ENCODE measurements around the gene THRAP3.
"Not testable (repeated sequence)": the region's sequence is repeated elsewhere in the genome, so short reads cannot be mapped to it uniquely, and the experiment has no call there.

Gene THRAP3

DNA sequence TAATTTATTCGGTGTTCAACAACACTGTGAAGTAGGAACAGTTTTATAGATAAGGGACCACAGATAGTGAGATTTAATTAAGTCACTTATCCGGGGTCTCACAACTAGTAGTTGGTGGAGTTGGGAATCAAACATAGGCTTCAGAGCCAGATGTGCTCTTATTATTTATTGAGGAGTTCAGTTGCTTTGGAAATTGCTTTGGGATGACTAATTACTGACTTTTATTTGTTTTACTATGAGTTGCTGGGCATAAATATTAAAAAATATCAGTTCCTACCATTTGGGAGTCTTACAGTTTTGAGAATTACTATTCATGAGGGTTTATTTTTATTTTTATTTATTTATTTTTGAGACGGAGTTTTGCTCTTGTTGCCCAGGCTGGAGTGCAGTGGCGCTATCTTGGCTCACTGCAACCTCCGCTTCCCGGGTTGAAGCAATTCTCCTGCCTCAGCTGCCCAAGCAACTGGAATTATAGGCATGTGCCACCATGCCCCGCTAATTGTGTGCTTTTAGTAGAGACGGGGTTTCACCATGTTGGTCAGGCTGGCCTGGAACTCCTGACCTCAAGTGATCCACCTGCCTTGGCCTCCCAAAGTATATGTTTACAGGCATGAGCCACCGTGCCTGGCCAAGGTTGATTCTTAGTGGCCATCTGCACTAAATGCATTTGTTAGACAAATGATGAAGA is 27.7 kb downstream of the THRAP3 start:
- DNase-seq: no peak

DNA sequence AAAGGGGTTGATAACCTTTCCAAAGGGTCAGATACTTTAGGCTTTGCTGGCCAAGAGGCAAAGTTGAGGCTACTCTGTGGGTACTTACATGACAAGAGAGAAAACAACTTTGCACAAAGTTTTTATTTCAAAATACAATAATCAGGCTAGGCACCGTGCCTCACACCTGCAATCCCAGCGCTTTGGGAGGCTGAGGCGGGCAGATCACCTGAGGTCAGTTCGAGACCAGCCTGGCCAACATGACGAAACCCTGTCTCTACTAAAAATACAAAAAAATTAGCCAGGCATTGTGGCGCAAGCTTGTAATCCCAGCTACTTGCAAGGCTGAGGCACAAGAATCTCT is 28.2 kb downstream of the THRAP3 start:
- DNase-seq: not testable (repeated sequence)

DNA sequence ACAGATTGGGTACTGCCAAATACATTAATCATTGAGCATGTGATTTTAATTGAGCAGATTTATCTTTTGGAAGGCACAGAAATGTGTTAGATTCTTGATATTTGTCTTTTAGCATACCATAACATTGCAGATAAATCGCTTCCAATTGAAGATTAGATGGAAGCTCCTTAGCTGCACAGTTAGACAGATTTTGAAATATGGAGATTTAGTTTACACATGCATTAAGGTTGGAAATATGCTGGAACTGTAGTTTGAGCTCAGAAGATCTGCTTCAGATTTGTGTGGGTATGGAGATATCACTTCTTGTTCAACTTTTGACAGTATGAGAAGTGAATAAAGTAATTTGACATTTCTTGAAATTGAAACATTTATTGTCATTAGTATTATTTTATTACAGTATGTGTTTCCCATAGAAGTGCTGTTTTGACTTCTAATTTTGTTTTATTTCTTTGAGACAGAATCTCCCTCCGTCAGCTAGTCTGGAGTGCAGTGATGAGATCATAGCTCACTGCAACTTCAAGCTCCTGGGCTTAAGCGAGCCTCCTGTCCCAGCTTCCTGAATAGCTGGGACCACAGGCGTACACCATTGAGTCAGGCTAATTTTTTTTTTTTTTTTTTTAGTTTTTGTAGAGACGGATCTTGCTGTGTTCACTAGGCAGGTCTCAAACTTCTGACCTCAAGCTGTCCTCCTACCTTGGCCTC is 29.1 kb downstream of the THRAP3 start:
- no peak for DNase-seq

DNA sequence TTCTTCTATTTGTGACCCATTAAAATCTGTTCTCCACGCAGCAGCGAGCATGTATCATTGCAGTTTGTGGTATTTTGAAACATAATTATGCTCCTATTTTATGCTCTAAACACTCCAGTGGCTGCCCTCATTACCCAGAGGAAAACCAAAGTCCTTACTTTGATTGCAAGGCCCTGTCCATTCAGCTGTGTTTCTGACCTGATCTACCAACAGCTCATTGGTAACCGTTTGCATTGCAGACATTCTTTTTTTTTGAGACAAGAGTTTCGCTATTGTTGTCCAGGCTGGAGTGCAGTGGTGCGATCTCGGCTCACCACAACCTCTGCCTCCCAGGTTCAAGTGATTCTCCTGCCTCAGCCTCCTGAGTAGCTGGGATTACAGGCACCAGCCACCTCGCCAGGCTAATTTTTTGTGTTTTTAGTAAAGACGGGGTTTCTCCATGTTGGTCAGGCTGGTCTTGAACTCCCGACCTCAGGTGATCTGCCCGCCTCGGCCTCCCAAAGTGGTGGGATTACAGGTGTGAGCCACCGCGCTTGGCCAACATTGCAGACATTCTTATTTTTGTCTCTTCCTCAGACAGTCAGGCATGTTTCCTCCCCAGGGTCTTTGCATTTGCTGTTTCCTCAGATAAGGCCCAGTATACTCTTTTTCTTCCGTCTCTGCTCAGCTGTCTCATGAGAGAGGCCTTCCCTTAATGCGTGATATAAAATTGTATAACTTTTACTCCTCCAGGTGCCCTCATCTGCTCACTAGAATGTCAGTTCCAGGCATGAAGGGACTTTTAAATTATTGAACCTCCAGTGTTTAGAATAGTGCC is 32.5 kb downstream of the THRAP3 start:
- no peak for DNase-seq

DNA sequence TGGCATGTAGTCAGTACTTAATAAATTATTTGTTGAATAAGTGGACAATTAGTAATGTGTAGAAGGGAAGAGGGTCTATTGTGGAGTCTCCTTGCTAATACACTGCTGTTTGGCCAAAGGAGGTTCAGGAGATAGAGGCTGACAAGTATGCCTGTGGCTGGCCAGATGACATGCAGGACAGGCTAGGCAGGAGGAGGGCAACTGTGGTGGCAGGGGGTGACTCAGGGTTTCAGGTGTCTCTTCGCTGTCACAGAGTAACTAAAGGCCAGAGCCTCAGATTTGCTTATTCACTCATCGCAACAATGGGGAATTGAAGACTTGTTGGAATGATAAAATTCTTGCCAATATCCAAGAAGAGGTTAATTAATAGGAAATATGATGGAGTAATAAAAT is 33.1 kb downstream of the THRAP3 start:
- no peak for DNase-seq

DNA sequence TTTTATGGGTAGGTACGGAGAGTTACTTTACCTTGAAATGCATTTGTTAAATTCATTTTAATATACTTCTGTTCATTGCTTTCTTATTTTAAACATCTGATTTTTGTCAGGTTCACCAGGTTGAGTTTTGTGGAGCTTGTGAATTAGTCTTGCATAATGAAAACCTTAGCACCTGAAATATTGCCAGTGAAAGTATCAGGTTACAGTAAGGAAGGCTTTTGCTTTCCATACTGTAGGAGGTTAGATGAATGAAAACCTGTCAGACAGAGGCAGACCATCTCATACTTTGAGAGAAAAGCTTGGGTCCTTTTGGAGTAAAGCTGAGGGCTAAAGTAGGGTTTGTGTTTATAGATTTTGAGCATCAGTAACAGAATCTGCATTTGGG is 34.7 kb downstream of the THRAP3 start:
- no peak for DNase-seq

DNA sequence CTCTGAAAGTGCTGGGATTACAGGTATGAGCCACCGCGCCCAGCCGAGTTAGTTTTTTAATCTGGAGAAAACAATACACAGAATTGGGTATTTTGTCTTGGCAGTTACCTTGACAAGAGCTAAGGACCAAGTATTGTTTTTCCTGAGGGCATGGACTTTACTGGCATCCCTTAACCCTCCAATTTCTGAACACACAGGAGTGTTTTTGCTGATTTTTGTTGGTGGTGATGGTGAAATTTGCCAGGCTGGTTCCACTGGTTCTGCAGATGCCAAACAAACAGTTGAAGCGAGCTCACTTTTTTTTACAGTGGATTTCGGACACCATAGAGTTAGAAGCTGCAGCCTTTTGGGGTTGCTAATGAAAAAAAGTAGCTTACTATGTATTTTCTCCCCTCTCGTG is 44.7 kb downstream of the THRAP3 start:
- no peak for DNase-seq

DNA sequence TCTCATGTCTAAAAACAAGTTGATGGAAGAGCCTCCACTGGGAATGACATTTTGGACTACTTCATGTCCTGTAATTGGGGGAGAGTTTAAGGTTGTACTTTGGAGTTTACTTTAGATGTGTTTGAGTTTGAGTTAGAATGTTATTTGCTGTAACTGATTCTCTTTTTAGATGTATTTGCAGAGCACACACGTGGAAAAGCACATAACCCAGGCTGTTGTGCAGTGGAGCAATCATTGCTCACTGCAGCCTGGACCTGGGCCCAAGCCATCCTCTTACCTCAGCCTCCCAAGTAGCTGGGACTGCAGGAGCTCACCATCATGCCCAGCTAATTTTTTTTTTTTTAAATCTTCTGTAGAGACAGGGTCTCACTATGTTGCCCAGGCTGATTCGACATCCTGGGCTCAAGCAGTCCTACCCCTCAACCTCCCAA is 45.2 kb downstream of the THRAP3 start:
- DNase-seq: no peak

DNA sequence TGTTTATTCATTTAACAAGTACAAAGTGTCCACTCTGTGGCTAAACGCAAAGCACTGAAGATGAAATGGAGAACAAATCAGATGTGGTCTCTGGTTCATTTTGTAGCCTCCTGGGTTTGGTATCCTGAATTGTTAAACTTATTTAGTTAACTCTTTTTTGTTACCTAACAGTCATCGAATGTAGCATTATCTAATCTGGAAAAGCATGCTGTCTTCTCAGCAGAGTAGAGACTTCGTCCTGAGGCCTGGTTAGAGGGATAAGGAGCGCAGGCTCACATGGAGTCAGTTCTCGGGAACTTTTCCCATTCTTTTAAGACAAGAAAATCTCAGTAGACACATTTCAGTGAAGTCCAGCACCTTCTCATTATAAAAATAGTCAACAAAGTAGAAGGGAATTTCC is 48.8 kb downstream of the THRAP3 start:
- DNase-seq: no peak

DNA sequence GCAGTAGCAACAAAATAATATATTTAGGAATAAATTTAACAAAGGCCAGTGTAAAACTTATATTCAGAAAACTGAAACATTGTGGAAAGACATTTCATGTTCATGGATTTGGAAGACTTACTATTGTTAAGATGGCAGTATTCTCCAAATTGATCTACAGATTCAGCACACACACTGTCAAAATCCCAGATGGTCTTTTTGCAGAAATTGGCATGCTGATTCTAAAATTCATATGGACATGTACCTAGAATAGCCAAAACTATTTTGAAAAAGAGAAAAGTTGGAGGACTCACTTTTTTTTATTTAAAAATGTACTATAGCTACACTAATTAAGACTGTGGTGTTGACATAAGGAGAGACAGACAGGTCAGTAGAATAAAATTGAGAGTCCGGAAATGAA is 50.0 kb downstream of the THRAP3 start:
- no peak for DNase-seq

DNA sequence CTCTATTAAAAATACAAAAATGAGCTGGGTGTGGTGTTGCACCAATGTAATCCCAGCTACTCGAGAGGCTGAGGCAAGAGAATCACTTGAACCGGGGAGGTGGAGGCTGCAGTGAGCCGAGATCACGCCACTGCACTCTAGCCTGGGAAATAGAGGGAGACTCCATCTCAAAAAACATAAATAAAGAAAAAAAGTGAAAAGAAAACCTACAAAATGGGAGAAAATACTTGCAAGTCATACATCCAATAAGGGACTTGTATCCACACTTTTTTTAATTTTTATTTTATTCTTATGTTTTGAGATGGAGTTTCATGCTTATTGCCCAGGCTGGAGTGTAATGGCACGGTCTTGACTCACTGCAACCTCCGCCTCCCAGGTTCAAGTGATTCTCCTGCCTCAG is 52.4 kb downstream of the THRAP3 start:
- no peak for DNase-seq

DNA sequence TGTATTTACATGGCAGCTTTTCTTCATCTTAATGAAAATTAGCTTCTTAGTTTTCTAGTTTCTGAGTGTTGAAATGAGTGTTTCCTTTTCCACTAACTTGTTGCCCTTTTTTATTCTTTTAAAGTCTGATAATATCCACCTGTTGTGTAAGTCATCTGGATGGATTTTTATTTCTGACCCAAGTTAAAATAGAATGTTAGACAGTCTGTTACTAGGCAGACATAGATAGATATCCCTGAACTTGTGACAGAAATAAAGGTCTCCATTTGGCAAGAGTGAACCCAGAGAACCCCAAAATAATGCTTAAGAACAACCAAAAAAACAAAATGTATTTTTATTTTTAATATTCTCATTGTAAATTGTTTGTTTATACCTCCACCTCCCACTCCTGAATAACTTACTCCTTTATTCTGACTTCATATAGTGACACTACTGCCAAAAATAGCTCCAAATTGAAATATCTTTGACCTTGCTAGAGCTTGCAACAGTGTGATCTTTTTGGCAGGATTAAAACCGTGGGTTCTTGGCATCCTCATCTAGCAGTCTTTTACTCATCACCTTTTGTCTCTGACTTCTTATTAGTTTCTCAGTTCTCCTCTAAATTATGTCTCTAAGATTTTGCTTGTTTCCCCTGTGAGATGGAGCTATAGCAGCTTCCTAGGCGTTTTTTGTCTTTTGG is 55.0 kb downstream of the THRAP3 start:
- peak; percentile 35 for DNase-seq

DNA sequence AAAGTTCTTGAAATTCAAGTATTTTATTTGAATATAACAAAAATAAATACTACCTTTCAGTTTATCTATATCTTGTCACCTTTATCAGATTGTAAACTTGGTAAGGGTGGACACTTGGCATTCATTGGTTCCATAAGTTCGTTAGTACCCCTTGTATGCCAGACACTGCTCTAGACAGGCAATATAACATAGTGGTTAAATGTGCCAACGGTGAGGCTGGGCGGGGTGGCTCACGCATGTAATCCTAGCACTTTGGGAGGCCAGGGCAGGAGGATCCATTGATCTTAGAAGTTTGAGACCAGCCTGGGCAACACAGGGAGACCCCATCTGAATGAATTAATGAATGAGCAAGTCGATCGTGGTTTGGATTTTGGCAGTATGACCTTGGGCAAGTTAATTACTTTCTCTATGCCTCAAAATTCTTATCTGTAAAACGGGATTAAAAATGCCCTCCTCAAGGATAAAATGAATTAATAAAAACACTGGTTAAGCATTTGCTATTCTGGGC is 55.6 kb downstream of the THRAP3 start:
- no peak for DNase-seq

DNA sequence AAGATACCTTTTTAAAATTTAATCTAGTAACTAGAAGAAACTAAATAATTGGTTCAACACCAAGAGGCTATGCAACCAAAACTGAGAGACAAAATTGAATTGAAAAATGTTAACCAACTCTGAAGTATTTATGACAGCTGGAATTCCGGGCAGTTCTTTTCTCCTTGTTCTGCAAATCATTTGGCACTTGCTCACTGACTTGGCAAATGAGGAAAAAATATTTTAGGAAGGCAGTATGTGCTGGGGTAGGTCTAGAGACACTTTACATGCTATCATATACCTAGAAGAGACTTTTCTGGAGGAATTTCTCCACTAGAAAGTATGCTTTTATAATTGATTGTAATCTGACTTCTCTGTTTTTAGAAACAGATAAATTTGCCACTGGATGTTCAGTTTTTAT is 59.8 kb downstream of the THRAP3 start:
- no peak for DNase-seq

DNA sequence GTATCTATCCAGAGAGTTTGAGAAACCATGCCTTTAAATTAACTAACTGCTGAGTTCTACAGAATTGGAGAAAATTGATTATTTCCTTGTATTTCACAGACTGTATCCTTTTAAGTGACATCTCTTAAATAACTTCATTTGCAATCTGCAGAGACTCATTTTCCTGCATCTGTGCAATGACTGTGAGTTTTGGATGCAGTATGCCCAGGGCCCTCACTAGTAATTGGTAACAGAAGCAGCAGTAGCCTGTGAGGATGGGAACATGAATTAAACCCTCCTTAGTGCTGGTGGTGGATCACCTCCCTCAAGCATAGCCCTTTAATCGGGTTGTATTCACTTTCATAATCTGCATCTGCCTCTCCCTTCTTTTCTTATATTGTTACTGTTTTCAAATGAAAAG is 60.3 kb downstream of the THRAP3 start:
- DNase-seq: no peak

DNA sequence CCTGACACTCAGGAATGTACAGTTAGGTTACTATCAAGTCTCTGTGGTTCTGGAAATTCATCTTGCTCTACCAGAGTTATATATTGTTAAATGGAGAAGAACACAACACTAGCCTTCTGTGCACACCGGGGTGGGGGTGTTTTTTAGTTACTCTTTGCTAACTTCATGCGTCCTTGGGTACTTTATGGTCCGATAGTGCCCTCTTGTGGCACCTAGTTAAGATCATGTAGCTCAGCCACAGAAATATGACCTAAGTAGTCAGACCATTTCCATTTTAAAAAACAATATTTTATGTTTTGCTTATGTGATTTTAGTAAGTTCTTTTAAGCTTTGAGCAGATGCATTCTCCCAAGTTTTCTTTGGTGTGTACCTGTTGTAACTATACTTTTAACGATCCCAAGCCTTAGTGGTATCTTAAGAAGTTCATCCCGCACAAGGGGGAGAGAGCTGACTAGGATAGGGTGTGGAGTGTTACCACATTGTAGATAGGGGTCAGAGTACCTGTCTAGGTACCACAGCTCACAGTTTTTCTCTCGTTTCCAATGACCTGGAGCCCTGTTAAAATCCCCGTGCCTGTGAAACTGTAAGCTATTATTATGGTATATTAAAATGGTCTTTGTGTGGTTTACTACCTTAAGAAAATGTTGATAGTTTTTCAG is 61.3 kb downstream of the THRAP3 start:
- DNase-seq: peak; percentile 66

DNA sequence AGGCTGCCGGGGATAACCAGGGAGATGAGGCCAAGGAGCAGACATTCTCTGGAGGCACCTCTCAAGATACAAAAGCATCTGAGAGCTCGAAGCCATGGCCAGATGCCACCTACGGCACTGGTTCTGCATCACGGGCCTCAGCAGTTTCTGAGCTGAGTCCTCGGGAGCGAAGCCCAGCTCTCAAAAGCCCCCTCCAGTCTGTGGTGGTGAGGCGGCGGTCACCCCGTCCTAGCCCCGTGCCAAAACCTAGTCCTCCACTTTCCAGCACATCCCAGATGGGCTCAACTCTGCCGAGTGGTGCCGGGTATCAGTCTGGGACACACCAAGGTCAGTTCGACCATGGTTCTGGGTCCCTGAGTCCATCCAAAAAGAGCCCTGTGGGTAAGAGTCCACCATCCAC is 62.6 kb downstream of the THRAP3 start:
- DNase-seq: no peak

DNA sequence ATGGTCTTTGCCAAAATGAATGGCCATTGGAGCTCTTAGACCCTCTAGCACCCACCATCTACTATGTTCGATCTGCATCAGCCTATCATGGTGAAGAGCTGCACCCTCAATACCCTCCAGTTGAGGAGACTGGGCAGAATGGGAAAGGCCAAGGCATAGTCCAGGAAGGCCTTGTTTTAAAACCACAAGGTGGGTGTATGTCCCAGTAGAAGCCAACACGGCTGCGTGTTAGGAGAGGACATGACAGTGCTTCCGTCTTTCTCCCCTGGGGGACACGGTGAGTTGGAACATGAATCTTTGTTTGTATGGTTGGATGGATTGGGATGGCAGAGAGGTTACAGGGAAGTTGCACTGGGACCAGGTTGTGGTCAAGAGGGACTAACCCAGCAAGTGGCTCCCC is 63.4 kb downstream of the THRAP3 start:
- DNase-seq: no peak

DNA sequence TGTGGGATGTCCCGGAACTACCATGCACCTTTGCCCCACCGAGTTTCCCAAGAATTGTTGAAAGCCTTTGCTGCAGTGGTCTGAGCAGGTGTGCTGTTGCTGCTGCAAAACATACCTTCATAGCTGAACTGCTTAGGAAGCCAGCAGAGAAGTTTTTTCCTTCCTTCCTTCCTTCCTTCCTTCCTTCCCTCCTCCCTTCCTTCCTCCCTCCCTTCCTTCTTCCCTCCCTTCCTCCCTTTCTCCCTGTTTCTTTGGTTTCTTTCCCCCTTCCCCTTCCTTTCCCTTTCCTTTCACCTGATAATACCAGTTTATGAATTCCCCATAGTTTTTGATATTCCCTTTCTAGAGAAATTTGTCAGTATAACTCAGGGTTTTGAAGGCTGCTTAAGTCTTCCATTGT is 71.1 kb downstream of the THRAP3 start:
- DNase-seq: no peak

DNA sequence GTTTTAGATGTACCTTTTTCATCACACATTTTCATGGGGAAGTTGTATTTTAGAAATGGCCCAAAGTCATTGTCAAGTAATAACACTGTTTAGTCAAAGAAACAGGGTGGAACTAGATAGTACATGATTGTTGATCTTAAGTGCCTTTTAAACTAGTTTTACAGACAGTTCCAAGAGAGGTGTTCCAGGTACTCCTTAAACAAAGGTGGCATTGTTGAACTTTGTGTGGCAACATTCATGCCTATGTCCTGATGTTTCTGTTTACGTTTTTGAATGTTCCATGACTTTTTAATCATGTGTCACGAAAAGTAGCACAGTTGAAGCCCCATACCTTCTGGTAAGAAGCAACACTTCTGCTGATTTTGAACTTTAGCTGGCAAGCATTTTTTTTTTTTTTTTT is 72.8 kb downstream of the THRAP3 start:
- no peak for DNase-seq

DNA sequence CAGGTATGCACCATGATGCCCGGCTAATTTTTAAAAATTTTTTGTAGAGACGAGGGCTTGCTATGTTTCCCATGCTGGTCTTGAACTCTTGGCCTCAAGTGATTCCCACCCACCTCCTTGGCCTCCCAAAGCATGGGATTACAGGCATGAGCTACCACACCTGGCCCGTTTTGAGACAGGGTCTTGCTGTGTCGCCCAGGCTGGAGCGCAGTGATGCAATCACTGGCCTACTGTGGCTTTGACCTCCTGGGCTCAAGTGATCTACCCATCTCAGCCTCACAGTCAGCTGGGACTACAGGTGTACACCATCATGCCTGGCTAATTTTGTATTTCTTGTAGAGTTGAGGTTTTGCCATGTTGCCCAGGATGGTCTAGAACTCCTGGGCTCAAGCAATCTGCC is 74.4 kb downstream of the THRAP3 start:
- no peak for DNase-seq

DNA sequence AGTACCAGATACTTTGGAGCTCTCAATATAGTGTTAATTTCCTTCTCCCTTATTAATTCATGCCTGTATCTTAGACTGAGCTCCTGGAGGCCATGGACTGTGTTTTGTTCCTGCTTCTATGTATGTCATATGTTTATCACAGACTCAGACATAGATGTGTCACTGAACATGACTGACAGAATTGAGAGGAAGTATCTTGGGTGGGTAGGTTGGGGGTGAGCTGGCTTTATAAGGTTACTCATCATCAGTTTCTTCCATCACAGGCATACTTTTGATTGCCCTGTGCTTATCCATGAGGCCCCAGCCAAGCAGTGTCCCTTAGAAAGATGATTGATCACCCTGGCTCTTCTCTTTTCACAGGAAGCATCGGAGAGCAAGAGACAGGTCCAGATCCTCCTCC is 76.3 kb downstream of the THRAP3 start:
- no peak for DNase-seq

DNA sequence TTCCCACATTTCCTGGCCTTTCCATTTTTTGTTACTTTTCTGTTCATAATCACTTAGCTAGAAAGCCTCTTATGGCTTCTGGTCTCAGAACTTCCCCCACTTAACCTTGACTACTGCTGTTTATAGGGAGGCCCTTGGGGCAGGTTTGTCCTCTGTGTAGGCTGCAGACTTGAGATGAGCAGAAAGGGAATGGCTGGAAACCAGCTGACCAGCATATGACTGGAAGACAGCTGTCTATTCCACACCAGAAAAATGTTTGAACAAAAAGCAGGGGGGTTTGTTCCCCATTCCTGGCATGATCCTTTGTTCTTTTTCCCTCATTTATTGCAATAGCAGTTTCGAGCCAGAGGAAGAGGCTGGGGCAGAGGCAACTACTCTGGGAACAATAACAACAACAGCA is 77.0 kb downstream of the THRAP3 start:
- DNase-seq: no peak

Measured in NCI-H446 treated with DMSO at 0.1 percent for 48 hours (cell line).